GM12878 (cell line): ENCODE measurements around the gene L3MBTL1. TPM values are rescaled to one million over a fixed set of nuclear protein-coding genes. Genes with fewer than 3 reads are reported as not detected.

Source experiments
- ATAC-seq: fragments of 200-7000 bp; cut with Tn5 transposase; 3 replicates; pipeline ENCODE4 v1.9.1; 2020; ENCODE audit warnings: mild to moderate bottlenecking, moderate library complexity
- BruUV-seq: library from RNA; stranded (reverse); fragments of 400-500 nt; replicated peaks from 2 replicates; lab custom pipeline; 2021; lab: Mats Ljungman, UMichigan
- CTCF ChIA-PET: fragments of 300-600 bp; sonication (Branson Sonifier 250); formaldehyde crosslinking; extraction: SDS; loops from one replicate; lab custom pipeline; 2021; ENCODE audit warnings: inconsistent platforms; lab: Yijun Ruan, JAX
- POLR2A ChIA-PET: fragments of 350-600 bp; formaldehyde crosslinking; extraction: SDS; loops from one replicate; lab custom pipeline; 2021; ENCODE audit warnings: inconsistent platforms; lab: Charles Lee
- RAD21 ChIA-PET: fragments of 300-600 bp; sonication (Branson Sonifier 250); formaldehyde crosslinking; loops from one replicate; lab custom pipeline; 2023; ENCODE audit warnings: antibody characterized with exemption; ENCODE audit not compliant: unreplicated experiment; lab: Charles Lee
- SMC1A ChIA-PET: fragments of 300-600 bp; sonication (Branson Sonifier 250); formaldehyde crosslinking; loops from one replicate; lab custom pipeline; 2023; ENCODE audit not compliant: unreplicated experiment, uncharacterized antibody; lab: Charles Lee
- DNase-seq: peaks from one replicate; pipeline ENCODE4 v3.0.0-alpha.2; 2011; ENCODE audit warnings: low read depth, low spot score
- FAIRE-seq: peaks from 3 replicates; lab custom pipeline; 2011; peaks lifted over from hg19 to GRCh38; lab: Jason Lieb, UNC
- H2AFZ ChIP-seq: 2 replicates; pipeline ENCODE4 v1.6.0; 2011; ENCODE audit warnings: low read depth, low read length, control low read depth; ENCODE audit not compliant: control insufficient read depth
- H3K27ac ChIP-seq: 2 replicates; pipeline ENCODE4 v1.5.1; 2011; ENCODE audit warnings: control low read depth; ENCODE audit not compliant: control insufficient read depth, insufficient read depth
- H3K27me3 ChIP-seq, 2 experiments: replicated peaks in 1 of 2; 2 replicates each; pipeline versions ENCODE4 v1.6.0 to v1.6.1; 2011; ENCODE audit warnings: low read length in 1 of 2; ENCODE audit not compliant: control insufficient read depth in 2 of 2, insufficient read depth in 2 of 2
- H3K36me3 ChIP-seq, 2 experiments: 2 replicates each; pipeline ENCODE4 v1.5.1; 2011; ENCODE audit warnings: low read length in 1 of 2; ENCODE audit not compliant: control insufficient read depth in 2 of 2, insufficient read depth in 2 of 2
- H3K4me1 ChIP-seq: 2 replicates; pipeline ENCODE4 v1.6.1; 2011; ENCODE audit warnings: mild to moderate bottlenecking, low read length, moderate library complexity, mixed read lengths; ENCODE audit not compliant: control insufficient read depth, insufficient read depth
- H3K4me2 ChIP-seq: 2 replicates; pipeline ENCODE4 v1.6.0; 2011; ENCODE audit warnings: control low read depth; ENCODE audit not compliant: control insufficient read depth, insufficient read depth
- H3K4me3 ChIP-seq: fragments of 200-600 bp; sonication (generic); 2 replicates; pipeline ENCODE4 v1.5.1; 2016
- H3K79me2 ChIP-seq: 2 replicates; pipeline ENCODE4 v1.6.0; 2011; ENCODE audit warnings: low read length; ENCODE audit not compliant: control insufficient read depth, insufficient read depth
- H3K9ac ChIP-seq: 2 replicates; pipeline ENCODE4 v1.8.0; 2011; ENCODE audit warnings: low read length, control low read depth, mixed read lengths; ENCODE audit not compliant: control insufficient read depth, insufficient read depth
- H3K9me3 ChIP-seq: replicated peaks from 3 replicates; pipeline ENCODE4 v1.5.1; 2011; ENCODE audit warnings: mild to moderate bottlenecking, low read length; ENCODE audit not compliant: control insufficient read depth, insufficient read depth
- H4K20me1 ChIP-seq: 2 replicates; pipeline ENCODE4 v1.6.0; 2011; ENCODE audit not compliant: control insufficient read depth, insufficient read depth
- CBFB ChIP-seq: IDR thresholded peaks from 2 replicates; pipeline ENCODE4 v1.6.1; 2016; ENCODE audit warnings: antibody characterized with exemption, low read depth
- CREB1 ChIP-seq: IDR thresholded peaks from 2 replicates; pipeline ENCODE4 v1.6.1; 2012; ENCODE audit warnings: low read depth, mild to moderate bottlenecking, inconsistent platforms
- E2F4 ChIP-seq: IDR thresholded peaks from 2 replicates; pipeline ENCODE4 v1.6.1; 2012; ENCODE audit warnings: low read depth, low read length, improper control_type of control experiment
- EZH2 ChIP-seq: IDR thresholded peaks from 2 replicates; pipeline ENCODE4 v1.6.1; 2012; ENCODE audit warnings: low read depth, mild to moderate bottlenecking, control low read depth, inconsistent platforms, low read length, borderline replicate concordance; ENCODE audit not compliant: control insufficient read depth
- GABPA ChIP-seq: IDR thresholded peaks from 2 replicates; pipeline ENCODE4 v1.6.1; 2014; ENCODE audit warnings: antibody characterized with exemption, low read depth, mild to moderate bottlenecking, inconsistent platforms
- GATAD2B ChIP-seq: fragments of 450-650 bp; conservative IDR thresholded peaks from 2 replicates; pipeline ENCODE4 v1.6.1; 2017; ENCODE audit warnings: low read depth, mild to moderate bottlenecking, moderate library complexity
- HDAC2 ChIP-seq: fragments of 200-600 bp; sonication (generic); IDR thresholded peaks from 2 replicates; pipeline ENCODE4 v1.6.1; 2017
- HDGF ChIP-seq: fragments of 450-650 bp; IDR thresholded peaks from 2 replicates; pipeline ENCODE4 v1.6.1; 2016; ENCODE audit warnings: antibody characterized with exemption
- KAT2A ChIP-seq: conservative IDR thresholded peaks from 2 replicates; pipeline ENCODE4 v1.6.1; 2011; ENCODE audit warnings: low read depth, low read length; ENCODE audit not compliant: control insufficient read depth
- NFYA ChIP-seq: IDR thresholded peaks from 2 replicates; pipeline ENCODE4 v1.6.1; 2011; ENCODE audit warnings: low read depth, mild to moderate bottlenecking, low read length, improper control_type of control experiment, borderline replicate concordance
- RAD21 ChIP-seq: IDR thresholded peaks from 2 replicates; pipeline ENCODE4 v1.6.1; 2011; ENCODE audit warnings: mild to moderate bottlenecking, low read depth, low read length, moderate library complexity; ENCODE audit not compliant: insufficient read depth
- RAD51 ChIP-seq: fragments of 450-650 bp; IDR thresholded peaks from 2 replicates; pipeline ENCODE4 v1.6.1; 2016; ENCODE audit warnings: moderate library complexity, mild to moderate bottlenecking, inconsistent platforms
- REST ChIP-seq: IDR thresholded peaks from 2 replicates; pipeline ENCODE4 v1.6.1; 2012; ENCODE audit warnings: mild to moderate bottlenecking, low read depth, low read length
- SIN3A ChIP-seq: IDR thresholded peaks from 2 replicates; pipeline ENCODE4 v1.6.1; 2012; ENCODE audit warnings: low read depth, low read length, improper control_type of control experiment
- SRF ChIP-seq, 2 experiments: IDR thresholded peaks; 2 replicates each; pipeline ENCODE4 v1.6.1; 2011; ENCODE audit warnings: low read depth in 2 of 2, low read length in 2 of 2, mild to moderate bottlenecking in 1 of 2, moderate library complexity in 1 of 2
- WGBS: methylation state at CpG from one replicate; pipeline ENCODE4 v1.1.6; 2016; ENCODE audit warnings: low lambda C conversion rate; ENCODE audit not compliant: insufficient replicate concordance, insufficient coverage; ENCODE audit errors: missing lambda C conversion rate; 5-methylcytosine and 5-hydroxymethylcytosine counted together
- in situ Hi-C: fragments of 300-500 bp; cut with MboI; formaldehyde crosslinking; loops from 9 replicates; pipeline ENCODE4 v1.14.3; 2018; ENCODE audit warnings: mixed read lengths
- intact Hi-C: fragments of 100-400 bp; cut with micrococcal nuclease; formaldehyde crosslinking; loops from one replicate; pipeline ENCODE4 v1.14.2; 2022; ENCODE audit not compliant: unreplicated experiment
- polyA plus RNA-seq, 11 experiments: library from polyadenylated mRNA; depleted of rRNA in 4 of 11; unstranded in 6 of 11; stranded (reverse) in 5 of 11; fragments of >200 nt; fragmentation: Nextera tagmentation in 4 of 11; fragmentation: Illumina TruSeq in 1 of 11; extraction: Ambion mirVana in 4 of 11; extraction: Trizol in 1 of 11; gene quantifications; 1 replicate in 1 of 11; 2 replicates in 10 of 11; pipeline versions ENCODE4 v1.2.1 to v1.2.3, GENCODE V29; 2011 to 2016; ENCODE audit warnings: inconsistent platforms in 2 of 11, missing spikeins in 2 of 11, low read depth in 1 of 11
- total RNA-seq, 4 experiments: library from RNA; depleted of rRNA in 3 of 4; stranded (reverse); fragments of >200 nt in 3 of 4; fragmentation: Illumina TruSeq in 1 of 4; extraction: Trizol in 1 of 4; gene quantifications; 2 replicates each; pipeline versions ENCODE4 v1.2.1 to v1.2.3, GENCODE V29; 2013 to 2021
- TF ChIP-seq, protein P1 (sequence below), 3 experiments: IDR thresholded peaks in 2 of 3; conservative IDR thresholded peaks in 1 of 3; 2 replicates each; pipeline ENCODE4 v1.5.1; 2011; ENCODE audit warnings: low read depth in 3 of 3, low read length in 3 of 3, mild to moderate bottlenecking in 3 of 3, control low read depth in 2 of 3, moderate library complexity in 2 of 3, inconsistent platforms in 1 of 3, mixed read lengths in 1 of 3; ENCODE audit not compliant: control insufficient read depth in 2 of 3, insufficient read depth in 1 of 3; ENCODE audit errors: extremely low read depth in 1 of 3

The L3MBTL1 gene
- total and polyA plus RNA-seq, 10 of the 15 experiments (the other 5 are each of a cell fraction or from before 2014, with no cell fraction given), result 0.56 to 6.6 (median 3.9) TPM

DNA sequence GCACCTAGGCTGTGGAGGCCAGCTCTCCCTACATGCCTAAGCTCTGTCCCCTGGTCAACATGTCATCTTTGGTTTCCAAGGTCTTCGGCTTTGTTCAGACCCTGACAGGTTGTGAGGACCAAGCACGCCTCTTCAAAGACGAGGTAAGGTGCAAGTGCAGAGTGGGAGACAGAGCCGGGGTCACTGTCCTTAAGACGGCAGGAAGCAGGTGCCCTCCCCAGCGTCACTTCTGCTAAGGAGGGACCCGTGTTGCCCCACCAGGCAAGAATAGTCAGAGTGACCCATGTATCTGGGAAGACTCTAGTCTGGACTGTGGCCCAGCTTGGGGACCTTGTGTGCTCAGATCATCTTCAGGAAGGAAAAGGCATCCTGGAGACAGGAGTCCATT, 33.2 kb downstream of the L3MBTL1 start:
- 80% methylated on average over 7 of the region's 7 CpGs for WGBS
- ChIA-PET RAD21 (interaction anchor here (1.0 kb wide), 1 partner anchor 551 kb away, joined by 3 read pairs; no protein-coding TSS in a partner anchor), CTCF (interaction anchor here (0.9 to 6.8 kb wide), 4 partner anchors 8 to 152 kb away, joined by 3 to 100 read pairs (median 3); no protein-coding TSS in a partner anchor), SMC1A (interaction anchor here (1.0 to 5.3 kb wide), 3 partner anchors 11 to 551 kb away, joined by 3 to 70 read pairs (median 4); no protein-coding TSS in a partner anchor), POLR2A (no interaction called here)
- no peak for FAIRE-seq
- H3K4me2 ChIP-seq, result no peak overlapping the region
- intact Hi-C loops (no loop called here), in situ Hi-C loops (no loop called here)
- H3K4me1 ChIP-seq, result no peaks in the 10 kb centered on the region
- H3K27me3 ChIP-seq, result no peaks in the 10 kb centered on the region; a peak in 1 of 4 replicates
- H3K4me3 ChIP-seq, result no peak overlapping the region
- ATAC-seq, result no peak
- BruUV-seq, result no TSS peak
- DNase-seq, result no peak
- no peaks in the 10 kb centered on the region for H3K9me3 ChIP-seq
- no peaks in the 10 kb centered on the region; a peak in 1 of 4 replicates for H3K36me3 ChIP-seq
- no peak overlapping the region for H3K9ac ChIP-seq
- no peaks in the 10 kb centered on the region for H4K20me1 ChIP-seq
- no peak overlapping the region for H3K27ac ChIP-seq
- no peak overlapping the region for H2AFZ ChIP-seq
- H3K79me2 ChIP-seq, result no peaks in the 10 kb centered on the region
- TF ChIP-seq RAD51 (no peak), REST (no peak), HDGF (no peak), CBFB (no peak), HDAC2 (no peak), GATAD2B (no peak), SIN3A (no peak), E2F4 (no peak), GABPA (no peak), CREB1 (no peak), RAD21 (no peak), EZH2 (no peak), SRF (IDR thresholded peaks at IDR 0.05; ENCODE audit: low read depth in 2 of 2, low read length in 2 of 2) (no peak), KAT2A (no peak), NFYA (no peak)
- TF ChIP-seq, protein P1, sequence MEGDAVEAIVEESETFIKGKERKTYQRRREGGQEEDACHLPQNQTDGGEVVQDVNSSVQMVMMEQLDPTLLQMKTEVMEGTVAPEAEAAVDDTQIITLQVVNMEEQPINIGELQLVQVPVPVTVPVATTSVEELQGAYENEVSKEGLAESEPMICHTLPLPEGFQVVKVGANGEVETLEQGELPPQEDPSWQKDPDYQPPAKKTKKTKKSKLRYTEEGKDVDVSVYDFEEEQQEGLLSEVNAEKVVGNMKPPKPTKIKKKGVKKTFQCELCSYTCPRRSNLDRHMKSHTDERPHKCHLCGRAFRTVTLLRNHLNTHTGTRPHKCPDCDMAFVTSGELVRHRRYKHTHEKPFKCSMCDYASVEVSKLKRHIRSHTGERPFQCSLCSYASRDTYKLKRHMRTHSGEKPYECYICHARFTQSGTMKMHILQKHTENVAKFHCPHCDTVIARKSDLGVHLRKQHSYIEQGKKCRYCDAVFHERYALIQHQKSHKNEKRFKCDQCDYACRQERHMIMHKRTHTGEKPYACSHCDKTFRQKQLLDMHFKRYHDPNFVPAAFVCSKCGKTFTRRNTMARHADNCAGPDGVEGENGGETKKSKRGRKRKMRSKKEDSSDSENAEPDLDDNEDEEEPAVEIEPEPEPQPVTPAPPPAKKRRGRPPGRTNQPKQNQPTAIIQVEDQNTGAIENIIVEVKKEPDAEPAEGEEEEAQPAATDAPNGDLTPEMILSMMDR (IDR thresholded peaks at IDR 0.05 in 2 of 3, conservative IDR thresholded peaks at IDR 0.05 in 1 of 3; ENCODE audit: control insufficient read depth in 2 of 3, extremely low read depth in 1 of 3, insufficient read depth in 1 of 3, low read depth in 3 of 3, low read length in 3 of 3), result no peak
